Measurements from ENCODE around the gene ZNF680.

Gene ZNF680

GRCh38 chr7:64521409-64521984 is 41.4 kb downstream of the ZNF680 start:
- Histone ChIP-seq H3K27me3 (ENCODE audit: insufficient read depth, low read depth, severe bottlenecking) (no peaks in the 10 kb centered on the region), H3K36me3 (peaks cover 29% of the 10 kb centered on the region), H3K9me3 (ENCODE audit: severe bottlenecking) (peaks cover 5% of the 10 kb centered on the region), H3K4me3 (ENCODE audit: low read depth, low read length) (no peak overlapping the region), H3K27ac (no peak overlapping the region)
- DNase-seq: no peak
- no peak for TF ChIP-seq CTCF (IDR thresholded peaks at IDR 0.05; ENCODE audit: low read depth, low read length)

GRCh38 chr7:64516451-64516850 is 46.4 kb downstream of the ZNF680 start:
- no peaks in the 10 kb centered on the region for H3K27me3 ChIP-seq (ENCODE audit: insufficient read depth, low read depth, severe bottlenecking)
- peaks cover 12% of the 10 kb centered on the region for H3K36me3 ChIP-seq
- peaks cover 5% of the 10 kb centered on the region for H3K9me3 ChIP-seq (ENCODE audit: severe bottlenecking)
- no peak overlapping the region for H3K4me3 ChIP-seq (ENCODE audit: low read depth, low read length)
- no peak overlapping the region for H3K27ac ChIP-seq
- DNase-seq: no peak
- no peak for TF ChIP-seq CTCF (IDR thresholded peaks at IDR 0.05; ENCODE audit: low read depth, low read length)

GRCh38 chr7:64515781-64516180 is 47.1 kb downstream of the ZNF680 start:
- Histone ChIP-seq H3K27me3 (ENCODE audit: insufficient read depth, low read depth, severe bottlenecking) (no peaks in the 10 kb centered on the region), H3K4me3 (ENCODE audit: low read depth, low read length) (no peak overlapping the region), H3K9me3 (ENCODE audit: severe bottlenecking) (peaks cover 6% of the 10 kb centered on the region), H3K27ac (no peak overlapping the region), H3K36me3 (peaks cover 6% of the 10 kb centered on the region)
- no peak for TF ChIP-seq CTCF (IDR thresholded peaks at IDR 0.05; ENCODE audit: low read depth, low read length)
- DNase-seq: no peak

GRCh38 chr7:64515330-64515729 is 47.5 kb downstream of the ZNF680 start:
- H3K9me3 ChIP-seq (ENCODE audit: severe bottlenecking): peaks cover 6% of the 10 kb centered on the region
- no peak overlapping the region for H3K27ac ChIP-seq
- TF ChIP-seq CTCF (IDR thresholded peaks at IDR 0.05; ENCODE audit: low read depth, low read length): no peak
- no peak for DNase-seq
- no peaks in the 10 kb centered on the region for H3K27me3 ChIP-seq (ENCODE audit: insufficient read depth, low read depth, severe bottlenecking)
- H3K4me3 ChIP-seq (ENCODE audit: low read depth, low read length): no peak overlapping the region
- H3K36me3 ChIP-seq: peaks cover 4% of the 10 kb centered on the region

- TF ChIP-seq CTCF (IDR thresholded peaks at IDR 0.05; ENCODE audit: low read depth, low read length): no peak
- Histone ChIP-seq H3K36me3 (peaks cover 4% of the 10 kb centered on the region), H3K4me3 (ENCODE audit: low read depth, low read length) (no peak overlapping the region), H3K27me3 (ENCODE audit: insufficient read depth, low read depth, severe bottlenecking) (no peaks in the 10 kb centered on the region), H3K9me3 (ENCODE audit: severe bottlenecking) (peaks cover 9% of the 10 kb centered on the region), H3K27ac (no peak overlapping the region)
- DNase-seq: no peak
Observed at GRCh38 chr7:64509583-64509982, 53.3 kb downstream of the ZNF680 start.

GRCh38 chr7:64504581-64505120 is 58.2 kb downstream of the ZNF680 start:
- H3K27me3 ChIP-seq (ENCODE audit: insufficient read depth, low read depth, severe bottlenecking): no peaks in the 10 kb centered on the region
- DNase-seq: no peak
- H3K4me3 ChIP-seq (ENCODE audit: low read depth, low read length): no peak overlapping the region
- no peaks in the 10 kb centered on the region for H3K9me3 ChIP-seq (ENCODE audit: severe bottlenecking)
- TF ChIP-seq CTCF (IDR thresholded peaks at IDR 0.05; ENCODE audit: low read depth, low read length): no peak
- no peaks in the 10 kb centered on the region for H3K36me3 ChIP-seq
- H3K27ac ChIP-seq: no peak overlapping the region

Measured in WERI-Rb-1 (cell line).